SU-DHL-6 (cell line): Measurements from ENCODE around the gene ITIH1.

Experiments
- EZH2phosphoT487 ChIP-seq: fragments of 200-600 bp; sonication (generic), shearing (Covaris generic); conservative IDR thresholded peaks from 2 replicates; pipeline ENCODE4 v1.6.1; 2018; ENCODE audit warnings: mild to moderate bottlenecking, antibody characterized with exemption, low read length, moderate library complexity, mixed read lengths
- TF ChIP-seq, protein P1 (sequence below): fragments of 200-600 bp; sonication (generic); IDR thresholded peaks from one replicate; pipeline ENCODE4 v1.5.1; 2017; ENCODE audit warnings: antibody characterized with exemption, mild to moderate bottlenecking, low read length, moderate library complexity; ENCODE audit not compliant: insufficient read depth, poor library complexity, severe bottlenecking

- TF ChIP-seq, protein P1, sequence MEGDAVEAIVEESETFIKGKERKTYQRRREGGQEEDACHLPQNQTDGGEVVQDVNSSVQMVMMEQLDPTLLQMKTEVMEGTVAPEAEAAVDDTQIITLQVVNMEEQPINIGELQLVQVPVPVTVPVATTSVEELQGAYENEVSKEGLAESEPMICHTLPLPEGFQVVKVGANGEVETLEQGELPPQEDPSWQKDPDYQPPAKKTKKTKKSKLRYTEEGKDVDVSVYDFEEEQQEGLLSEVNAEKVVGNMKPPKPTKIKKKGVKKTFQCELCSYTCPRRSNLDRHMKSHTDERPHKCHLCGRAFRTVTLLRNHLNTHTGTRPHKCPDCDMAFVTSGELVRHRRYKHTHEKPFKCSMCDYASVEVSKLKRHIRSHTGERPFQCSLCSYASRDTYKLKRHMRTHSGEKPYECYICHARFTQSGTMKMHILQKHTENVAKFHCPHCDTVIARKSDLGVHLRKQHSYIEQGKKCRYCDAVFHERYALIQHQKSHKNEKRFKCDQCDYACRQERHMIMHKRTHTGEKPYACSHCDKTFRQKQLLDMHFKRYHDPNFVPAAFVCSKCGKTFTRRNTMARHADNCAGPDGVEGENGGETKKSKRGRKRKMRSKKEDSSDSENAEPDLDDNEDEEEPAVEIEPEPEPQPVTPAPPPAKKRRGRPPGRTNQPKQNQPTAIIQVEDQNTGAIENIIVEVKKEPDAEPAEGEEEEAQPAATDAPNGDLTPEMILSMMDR = peak; percentile 43
- TF ChIP-seq EZH2phosphoT487 = no peak
Observed at GRCh38 chr3:52798978-52799476, 21.6 kb downstream of the ITIH1 start.
